NCI-H345 (cell line): ENCODE data around the gene CSTB.

Experiments
- DNase-seq: peaks from one replicate; lab custom pipeline; 2025; lab: John Stamatoyannopoulos, UW

CSTB gene

DNA sequence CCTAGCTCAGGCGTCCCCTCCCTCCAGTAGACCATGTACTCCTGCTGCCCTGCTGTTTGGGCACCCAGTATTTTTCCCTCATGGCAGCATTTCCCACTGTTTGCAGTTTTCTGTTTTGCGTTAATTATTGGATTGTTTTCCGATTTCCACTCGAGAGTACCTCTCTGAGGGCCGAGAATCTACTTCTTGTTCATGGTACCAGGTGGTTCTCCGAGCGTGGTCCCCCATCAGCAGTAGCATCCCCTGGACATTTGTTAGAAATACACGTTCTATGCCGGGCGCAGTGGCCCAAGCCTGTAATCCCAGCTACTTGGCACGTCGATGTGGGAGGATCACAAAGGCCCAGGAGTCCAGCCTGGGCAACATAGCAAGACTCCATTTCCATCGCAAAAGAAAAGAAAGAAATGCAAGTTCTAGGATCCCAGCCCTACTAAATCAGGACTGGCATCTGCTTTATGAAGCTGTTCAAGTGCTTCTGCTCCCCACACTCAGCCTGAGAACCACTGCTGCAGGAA is 14.0 kb upstream of the CSTB start:
- DNase-seq, result no peak

DNA sequence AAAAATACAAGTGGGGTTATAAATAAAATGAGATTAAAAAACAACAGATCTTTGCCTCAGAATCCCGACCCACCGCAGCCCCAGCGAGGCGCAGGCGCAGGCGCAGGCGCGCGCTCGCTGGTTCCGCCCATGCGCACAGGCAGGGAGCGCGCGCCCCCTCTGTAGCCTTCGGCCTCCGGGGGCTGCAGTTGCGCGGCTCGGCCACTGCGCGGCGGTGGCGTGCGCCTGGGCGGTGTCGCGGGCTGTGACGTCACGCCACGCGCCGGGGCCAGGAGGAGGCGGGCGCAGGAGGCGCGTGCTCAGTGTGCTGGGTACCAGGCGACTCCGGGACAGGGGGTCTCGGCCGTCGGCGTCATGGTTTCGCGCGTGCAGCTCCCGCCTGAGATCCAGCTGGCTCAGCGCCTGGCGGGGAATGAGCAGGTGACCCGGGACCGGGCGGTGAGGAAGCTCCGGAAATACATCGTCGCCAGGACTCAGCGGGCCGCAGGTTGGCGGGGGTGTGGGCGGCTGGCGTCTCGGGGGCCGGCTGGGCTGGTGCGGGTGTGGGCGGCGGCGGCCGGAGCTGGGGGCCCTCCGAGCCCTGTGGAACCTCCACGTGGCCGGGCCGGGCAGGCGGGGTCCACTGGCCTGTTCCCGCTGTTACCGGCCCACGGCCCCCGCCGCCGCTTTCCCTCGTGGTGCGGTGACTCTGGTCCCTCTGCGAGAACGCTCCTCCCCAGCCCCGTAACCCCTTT is 13.3 kb upstream of the CSTB start, which contains the start of gene RRP1:
Gene RRP1, plus strand, starts transcription at position 302 of the 734 bp plus-strand sequence. Its CDS starts 53 bp downstream, at position 355.
- peak; percentile 94 for DNase-seq

DNA sequence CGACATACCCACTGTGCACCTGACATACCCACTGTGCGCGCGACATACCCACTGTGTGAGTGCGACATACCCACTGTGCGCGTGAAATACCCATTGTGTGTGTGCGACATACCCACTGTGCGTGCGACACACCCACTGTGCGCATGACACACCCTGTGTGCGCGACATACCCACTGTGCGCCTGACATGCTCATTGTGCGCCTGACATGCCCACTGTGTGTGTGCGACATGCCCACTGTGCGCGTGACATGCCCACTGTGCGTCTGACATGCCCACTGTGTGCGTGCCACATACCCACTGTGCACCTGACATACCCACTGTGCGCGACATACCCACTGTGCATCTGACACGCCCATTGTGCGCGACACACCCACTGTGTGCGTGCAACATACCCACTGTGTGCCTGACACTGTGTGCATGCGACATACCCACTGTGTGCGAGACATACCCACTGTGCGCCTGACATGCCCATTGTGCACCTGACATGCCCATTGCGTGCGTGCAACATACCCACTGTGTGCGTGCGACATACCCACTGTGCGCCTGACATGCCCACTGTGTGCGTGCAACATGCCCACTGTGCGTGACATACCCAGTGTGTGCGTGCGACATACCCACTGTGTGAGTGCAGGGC is 10.8 kb upstream of the CSTB start:
- no peak for DNase-seq

DNA sequence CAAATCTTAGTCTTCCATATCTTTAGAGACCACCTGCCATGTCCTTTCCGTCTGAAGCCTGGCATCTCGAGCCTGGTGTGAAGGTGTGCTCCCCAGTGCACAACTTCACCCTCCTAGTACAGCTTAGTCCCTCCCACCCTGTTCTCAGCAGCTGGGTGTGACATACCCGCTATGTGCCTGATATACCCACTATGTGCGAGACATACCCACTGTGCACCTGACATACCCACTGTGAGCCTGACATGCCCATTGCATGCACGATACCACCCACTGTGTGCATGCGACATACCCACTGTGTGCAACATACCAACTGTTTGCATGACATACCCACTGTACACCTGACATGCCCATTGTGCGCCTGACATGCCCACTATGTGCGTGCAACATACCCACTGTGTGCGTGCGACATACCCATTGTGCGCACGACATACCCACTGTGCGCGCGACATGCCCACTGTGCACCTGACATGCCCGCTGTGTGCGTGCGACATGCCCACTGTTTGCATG is 10.2 kb upstream of the CSTB start:
- DNase-seq, result no peak

DNA sequence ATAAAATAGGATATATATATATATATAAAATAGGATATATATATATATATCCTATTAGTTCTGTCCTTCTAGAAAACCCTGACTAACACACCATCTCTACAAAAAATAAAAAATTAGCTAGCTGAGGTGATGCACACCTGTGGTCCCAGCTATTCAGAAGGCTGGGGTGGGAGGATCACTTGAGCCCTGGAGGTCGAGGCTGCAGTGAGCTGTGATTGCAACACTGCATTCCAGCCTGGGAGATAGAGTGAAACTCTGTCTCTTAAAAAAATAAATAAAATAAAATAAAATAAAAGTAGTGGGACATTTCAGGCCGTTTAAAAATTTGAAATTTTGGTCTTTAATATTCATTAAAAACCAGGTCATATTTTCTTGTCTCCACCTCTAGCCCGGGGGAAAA is 9.0 kb upstream of the CSTB start:
- no peak for DNase-seq

DNA sequence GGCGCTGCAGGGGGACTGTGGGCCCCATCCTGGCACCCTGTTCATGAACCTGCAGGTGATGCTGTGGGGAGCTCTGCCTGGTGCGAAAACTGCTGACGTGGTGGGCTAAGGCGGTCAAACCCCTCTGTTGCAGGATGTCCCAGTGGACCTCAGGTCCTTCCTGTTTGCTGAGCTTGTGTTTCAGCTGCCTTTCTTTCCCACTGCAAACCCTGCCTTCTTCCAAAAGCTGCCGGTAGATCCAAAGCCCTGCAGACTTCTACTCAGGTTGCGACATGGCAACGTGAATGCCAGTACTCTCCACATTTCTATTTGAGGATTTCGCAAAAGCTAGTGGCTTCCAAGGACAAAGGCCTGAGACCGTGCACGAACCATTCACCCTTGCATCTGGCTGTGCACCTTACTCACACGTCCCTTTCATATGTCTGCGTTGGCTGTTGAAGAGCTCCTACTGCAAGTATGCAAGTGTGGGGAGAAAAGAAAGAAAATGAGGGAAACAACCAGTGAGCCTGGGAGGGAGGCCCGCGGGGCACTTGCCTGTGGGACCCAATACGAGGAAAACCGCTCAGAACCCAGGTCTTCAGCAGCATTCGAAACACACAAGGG is 7.1 kb upstream of the CSTB start:
- DNase-seq, result no peak

DNA sequence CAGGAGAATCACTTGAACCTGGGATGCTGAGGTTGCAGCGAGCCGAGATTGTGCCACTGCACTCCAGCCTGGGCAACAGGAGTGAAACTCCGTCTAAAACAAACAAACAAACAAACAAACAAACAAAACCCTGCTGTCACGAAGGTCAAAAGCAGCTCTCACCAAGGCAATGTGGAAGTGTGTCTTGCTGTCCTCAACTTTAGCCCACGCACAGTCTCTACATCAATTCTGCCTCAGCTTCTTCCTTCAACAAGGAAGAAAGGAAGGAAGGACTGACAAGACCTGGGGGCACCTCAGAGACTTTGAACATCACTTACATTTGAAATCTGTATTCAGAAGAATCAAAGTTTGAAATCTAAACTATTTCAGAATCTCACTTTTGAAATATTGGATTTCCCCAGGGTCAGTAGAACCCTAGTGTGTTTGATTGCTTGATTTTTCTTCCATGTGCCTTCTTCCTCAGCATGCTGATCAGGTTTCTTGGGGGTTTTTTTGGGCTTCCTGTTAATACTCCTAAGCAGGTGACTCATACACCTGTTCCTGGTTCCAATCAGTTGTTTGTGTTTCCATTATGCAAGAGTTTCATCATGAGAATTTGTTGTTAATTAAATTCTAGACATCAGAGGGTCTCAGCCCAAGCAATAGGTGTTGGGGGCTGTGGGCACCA is 6.5 kb upstream of the CSTB start:
- no peak for DNase-seq

DNA sequence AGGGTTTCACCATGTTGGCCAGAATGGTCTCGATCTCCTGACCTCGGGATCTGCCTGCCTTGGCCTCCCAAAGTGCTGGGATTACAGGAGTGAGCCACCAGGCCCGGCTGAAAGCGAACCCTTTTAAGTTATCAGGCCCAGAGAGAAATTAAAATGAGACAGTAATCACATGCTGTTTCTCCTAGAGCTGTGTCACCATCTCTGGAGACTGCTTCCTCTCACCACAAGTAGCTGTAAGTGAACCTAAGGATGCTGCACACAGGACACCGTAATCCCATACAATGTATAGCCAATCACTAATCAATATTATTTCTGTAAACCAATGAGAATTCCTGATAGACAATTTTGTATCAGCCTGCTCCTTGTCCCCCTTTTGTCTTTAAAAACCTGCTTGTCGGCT is 5.7 kb upstream of the CSTB start:
- DNase-seq, result no peak

DNA sequence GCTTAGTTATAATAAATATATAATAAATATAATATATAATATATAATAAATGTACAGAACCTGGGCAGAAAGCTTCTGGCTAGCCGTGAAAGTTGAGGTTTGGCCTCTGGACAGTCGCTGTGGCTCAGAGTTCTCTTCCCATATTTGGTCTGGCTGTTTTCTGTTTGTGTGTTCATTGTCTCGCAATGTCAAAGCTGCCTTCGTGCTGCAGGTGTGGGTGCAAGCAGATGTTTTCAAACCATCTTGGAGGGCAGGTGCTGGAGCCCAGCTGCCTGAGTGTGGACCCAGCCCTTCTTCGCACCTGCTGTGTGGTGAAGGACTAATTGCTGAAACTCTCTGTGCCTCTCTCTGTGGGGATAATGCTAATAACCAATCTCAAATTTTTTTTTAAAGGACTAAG is 3.6 kb upstream of the CSTB start:
- DNase-seq, result no peak

DNA sequence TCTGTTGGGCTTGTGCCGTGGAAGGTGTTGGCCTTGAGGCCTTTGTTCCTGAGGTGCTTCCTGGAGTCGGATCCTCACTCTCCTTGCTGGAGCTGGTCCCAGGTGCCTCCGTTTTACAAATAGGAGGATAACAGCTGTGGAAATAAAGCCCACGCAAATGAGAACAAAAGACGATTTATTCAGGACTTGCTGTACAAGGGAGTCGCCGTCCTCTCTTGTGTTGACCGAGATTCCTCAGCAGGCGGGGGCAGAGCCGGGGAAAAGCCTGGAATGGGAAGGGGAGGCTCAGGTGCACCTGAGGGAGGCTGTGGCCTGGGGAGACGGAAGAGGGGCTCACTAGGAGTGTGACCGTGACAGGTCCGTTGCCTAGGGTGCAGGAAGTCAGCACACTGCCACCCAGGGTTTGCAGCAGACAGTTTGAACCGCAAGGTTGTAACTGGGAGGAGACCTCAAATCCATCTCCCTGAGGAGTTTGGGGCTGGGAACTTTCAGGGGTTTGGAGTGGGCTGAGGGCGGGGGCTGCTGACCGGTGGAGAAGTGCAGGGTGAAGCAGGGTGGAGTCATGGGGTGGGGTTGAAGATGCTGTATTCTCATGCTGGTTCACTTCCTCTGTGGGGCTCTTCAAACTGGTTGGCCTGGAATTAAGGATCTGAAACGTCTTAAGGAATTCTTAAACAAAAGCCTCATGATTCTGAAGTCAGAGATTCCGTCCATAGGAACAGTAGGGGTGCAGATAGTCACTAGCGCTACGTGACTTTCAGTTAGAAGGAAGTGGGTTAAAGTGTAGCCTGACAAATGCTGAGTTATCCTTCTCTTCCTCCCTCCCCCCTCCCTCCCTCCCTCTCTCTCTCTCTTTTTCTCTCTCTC is 2.6 kb upstream of the CSTB start:
- DNase-seq, result no peak

DNA sequence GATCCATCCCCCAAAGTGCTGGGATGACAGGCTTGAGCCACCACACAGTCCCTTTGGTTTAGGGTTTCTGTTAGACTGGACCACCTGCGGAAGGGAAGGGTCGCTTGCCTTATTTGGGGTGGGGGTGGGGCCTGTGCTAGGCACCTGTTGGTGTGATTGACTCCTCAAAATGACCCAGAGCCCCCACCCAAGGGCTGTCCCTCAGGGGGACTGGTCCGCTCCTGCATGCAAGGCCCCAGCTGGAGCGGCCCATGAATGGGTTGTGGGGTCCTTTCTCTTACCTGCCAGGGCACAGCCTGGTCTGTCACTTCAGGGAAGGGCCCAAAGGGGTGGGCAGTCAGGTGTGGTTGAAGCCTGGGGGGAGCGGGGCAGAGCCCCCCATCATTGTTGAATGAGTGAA is 1.8 kb upstream of the CSTB start:
- no peak for DNase-seq

DNA sequence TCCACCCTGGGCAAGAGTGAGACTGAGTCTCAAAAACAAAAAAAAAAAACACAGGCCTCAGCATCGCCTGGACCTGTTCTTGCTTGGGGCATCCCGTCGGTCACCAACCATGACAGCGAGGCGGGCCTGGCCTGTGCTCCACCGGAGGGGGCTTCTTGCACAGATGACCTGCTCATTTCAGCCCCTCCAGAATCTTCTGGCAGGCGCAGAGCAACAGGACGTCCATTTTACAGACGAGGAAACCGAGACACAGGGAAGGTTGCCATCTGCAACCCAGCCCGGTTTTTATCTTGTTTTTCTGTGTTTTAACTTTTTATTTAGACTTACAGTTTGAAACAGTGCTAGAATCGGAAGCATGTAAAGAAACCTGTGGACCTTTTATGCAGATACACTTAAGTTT is 918 bp downstream of the CSTB start:
- DNase-seq, result no peak

DNA sequence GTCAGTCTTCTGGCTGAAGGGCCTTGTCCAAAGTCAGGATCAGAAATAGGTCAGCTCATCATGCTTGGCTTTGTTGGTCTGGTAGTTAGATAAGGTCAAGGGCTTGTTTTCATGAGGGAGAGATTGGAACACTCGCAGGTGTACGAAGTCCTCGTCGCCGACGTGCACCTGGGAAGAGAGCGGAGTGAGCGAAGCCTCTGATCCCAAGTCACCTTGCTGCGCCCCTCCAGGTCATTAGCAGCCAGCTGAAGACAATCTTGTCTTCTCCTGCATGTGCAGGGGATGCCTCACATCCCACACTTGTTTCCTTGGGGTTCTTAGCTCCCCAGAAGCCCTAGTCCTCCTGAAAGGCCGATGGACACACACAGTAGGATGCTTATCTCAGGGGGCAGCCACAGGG is 1.9 kb downstream of the CSTB start:
- DNase-seq, result no peak

DNA sequence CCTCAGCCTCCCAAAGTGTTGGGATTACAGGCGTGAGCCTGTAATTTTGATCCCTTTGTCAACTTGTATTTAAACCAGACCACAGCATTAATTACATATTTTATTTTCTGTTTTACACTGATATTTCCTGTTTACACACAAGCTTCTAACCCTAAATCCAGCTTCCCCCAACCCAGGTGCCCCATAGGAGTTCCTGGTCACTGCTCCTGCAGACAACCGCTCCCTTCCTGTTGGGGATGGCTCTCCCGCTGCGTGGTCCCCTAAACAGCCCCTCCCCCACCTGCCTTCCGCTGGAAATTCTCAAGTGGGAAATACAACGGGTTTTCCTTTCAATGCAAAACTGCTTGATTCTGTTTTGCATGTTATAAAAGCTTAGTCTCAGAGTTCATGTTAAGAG is 3.7 kb downstream of the CSTB start:
- DNase-seq, result no peak

DNA sequence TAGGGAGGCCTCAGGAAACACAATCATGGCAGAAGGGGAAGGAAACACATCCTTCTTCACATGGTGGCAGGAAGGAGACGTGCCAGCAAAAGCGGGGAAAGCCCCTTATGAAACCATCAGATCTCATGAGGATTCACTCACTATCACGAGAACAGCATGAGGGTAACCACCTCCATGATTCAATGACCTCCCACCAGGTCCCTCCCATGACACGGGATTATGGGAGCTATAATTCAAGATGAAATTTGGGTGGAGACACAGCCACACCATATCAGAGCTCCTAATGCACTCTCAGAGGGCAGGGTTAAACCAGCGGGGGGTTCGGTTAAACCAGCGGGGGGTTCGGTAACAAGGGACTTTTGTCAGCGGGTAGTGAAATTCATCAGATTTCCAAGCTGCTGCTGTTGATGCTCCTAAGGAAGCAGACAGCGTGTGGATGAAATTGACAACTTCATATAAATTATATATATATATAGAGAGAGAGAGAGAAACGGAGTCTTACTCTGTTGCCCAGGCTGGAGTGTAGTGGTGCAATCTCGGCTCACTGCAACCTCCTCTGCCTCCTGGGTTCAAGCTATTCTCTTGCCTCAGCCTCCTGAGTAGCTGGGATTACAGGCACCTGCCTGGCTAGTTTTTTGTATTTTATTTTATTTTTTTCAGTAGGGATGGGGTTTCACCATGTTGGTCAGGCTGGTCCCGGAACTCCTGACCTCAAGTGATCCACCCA is 4.2 kb downstream of the CSTB start:
- DNase-seq, result no peak

DNA sequence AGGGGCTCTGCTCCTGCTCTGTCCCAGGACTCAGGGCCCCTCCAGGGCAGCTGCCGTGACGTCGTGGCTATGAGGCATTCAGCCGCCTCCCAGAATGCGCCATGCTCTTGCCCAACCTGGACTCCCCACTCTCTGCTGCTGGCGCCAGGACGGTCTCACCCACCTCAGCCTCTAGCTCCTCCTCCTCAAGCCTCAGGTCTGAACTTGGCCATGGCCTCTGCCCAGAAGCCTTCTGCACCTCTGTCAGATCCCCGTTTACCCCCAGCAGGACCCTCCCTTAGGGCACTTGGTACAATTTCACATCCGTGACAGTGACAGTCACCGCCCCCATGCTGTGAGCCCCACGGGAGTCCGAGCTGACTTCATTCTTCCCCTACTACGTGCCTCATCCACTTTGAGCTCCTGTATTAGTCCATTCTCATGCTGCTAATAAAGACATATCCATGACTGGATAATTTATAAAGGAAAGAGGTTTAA is 4.9 kb downstream of the CSTB start:
- DNase-seq, result no peak

DNA sequence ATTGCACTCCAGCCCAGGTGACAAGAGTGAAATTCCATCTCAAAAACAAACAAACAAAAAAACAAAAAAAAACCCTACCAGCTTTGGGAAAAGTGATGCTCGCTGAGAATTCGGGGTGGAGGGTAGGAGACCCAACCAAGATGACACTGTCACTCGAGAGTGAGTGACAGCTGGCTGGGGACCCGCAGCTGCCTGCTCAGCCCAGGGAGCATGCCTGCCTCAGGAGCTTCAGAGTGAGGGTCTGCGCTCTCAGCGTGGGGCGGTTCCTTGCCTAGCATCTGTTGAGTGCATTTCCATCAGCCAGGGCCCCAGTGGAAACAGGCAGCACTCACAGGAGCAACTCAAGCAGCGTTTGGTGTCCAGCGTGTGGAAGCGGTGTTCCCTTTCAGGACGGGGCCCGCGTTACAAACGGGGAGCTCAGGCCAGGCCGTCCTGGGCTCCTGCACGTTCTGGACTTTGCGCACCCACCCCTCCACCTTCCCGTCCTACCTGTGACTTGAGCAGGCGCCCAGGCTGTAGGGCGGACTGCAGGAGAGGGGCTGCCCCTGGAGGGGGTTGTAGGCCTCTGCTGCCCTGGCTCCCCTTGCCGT is 5.9 kb downstream of the CSTB start:
- DNase-seq, result no peak

DNA sequence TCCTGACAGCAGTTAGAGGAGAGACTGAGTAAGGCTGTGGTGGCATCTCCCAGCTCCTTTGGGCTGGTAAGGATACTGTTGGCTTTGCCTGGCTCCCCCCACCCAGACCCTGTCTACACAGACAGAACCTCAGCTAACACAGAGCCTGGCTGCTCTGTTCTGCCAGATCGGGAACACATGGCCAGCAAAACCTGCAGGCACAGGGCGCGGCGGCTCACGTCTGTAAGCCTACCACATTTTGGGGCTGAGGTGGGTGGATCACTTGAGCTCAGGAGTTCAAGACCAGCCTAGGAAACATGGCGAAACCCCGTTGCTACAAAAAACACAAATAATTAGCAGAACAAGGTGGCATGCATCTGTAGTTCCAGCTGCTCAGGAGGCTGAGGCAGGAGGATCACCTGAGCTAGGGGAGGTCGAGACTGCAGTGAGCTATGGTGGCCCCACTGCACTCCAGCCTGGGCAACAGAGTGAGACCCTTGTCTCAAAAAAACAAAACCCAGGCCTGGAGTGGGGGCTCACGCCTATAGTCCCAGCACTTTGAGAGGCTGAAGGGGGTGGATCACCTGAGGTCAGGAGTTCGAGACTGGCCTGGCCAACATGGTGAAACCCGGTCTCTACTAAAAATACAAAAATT is 6.7 kb downstream of the CSTB start:
- no peak for DNase-seq

DNA sequence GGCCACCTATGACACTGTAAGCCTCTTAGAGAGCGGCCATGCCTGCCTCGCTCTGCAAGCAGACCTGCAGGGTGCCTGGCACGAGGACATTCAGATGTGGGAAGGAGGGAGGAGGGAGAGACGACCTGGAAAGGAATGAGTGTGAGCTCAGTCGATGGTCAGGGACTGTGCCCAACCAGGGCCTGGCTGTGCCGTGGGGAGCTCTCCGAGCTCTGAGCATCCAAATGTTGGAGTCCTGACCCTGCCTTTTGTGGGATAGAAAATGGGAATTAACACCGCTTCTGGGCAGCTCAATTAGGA is 7.3 kb downstream of the CSTB start:
- no peak for DNase-seq
